Measurements from ENCODE around the gene AKAP17A.
"Not testable (repeated sequence)": the region's sequence is repeated elsewhere in the genome, so short reads cannot be mapped to it uniquely, and the experiment has no call there.

Gene AKAP17A

GRCh38 chrX:1606496-1606895 lies 15.1 kb downstream of the AKAP17A start:
- DNase-seq = no peak

- DNase-seq = no peak
Measured at GRCh38 chrX:1609311-1609710, 17.9 kb downstream of the AKAP17A start.

- no peak for DNase-seq
Measured at GRCh38 chrX:1609762-1610161, 18.4 kb downstream of the AKAP17A start.

GRCh38 chrX:1610166-1610565 lies 18.8 kb downstream of the AKAP17A start:
- no peak for DNase-seq

- no peak for DNase-seq
Measured at GRCh38 chrX:1610736-1611135, 19.3 kb downstream of the AKAP17A start.

GRCh38 chrX:1612641-1613286 lies 21.4 kb downstream of the AKAP17A start:
- no peak for DNase-seq

GRCh38 chrX:1614927-1615326 lies 23.5 kb downstream of the AKAP17A start, which contains the start of gene ASMT:
ASMT (plus strand) TSS chrX:1615059; CDS start chrX:1615200, 141 bp downstream.
- no peak for DNase-seq

GRCh38 chrX:1618689-1619088 lies 27.3 kb downstream of the AKAP17A start:
- no peak for DNase-seq

GRCh38 chrX:1623691-1624090 lies 32.3 kb downstream of the AKAP17A start:
- no peak for DNase-seq

- not testable (repeated sequence) for DNase-seq
Measured at GRCh38 chrX:1624158-1624860, 32.9 kb downstream of the AKAP17A start.

GRCh38 chrX:1624861-1625215 lies 33.4 kb downstream of the AKAP17A start:
- not testable (repeated sequence) for DNase-seq

- no peak for DNase-seq
Measured at GRCh38 chrX:1629244-1629643, 37.8 kb downstream of the AKAP17A start.

GRCh38 chrX:1646009-1646408 lies 54.6 kb downstream of the AKAP17A start:
- DNase-seq = no peak

- DNase-seq = no peak
Measured at GRCh38 chrX:1649621-1650020, 58.2 kb downstream of the AKAP17A start.
